Skeletal muscle satellite cell (primary cell): ENCODE results near the gene CAMK1D. TPM values are rescaled to one million over a fixed set of nuclear protein-coding genes. Genes with fewer than 3 reads are reported as not detected.
"Not testable (repeated sequence)": the region's sequence is repeated elsewhere in the genome, so short reads cannot be mapped to it uniquely, and the experiment has no call there.

Source experiments
- H3K27me3 ChIP-seq: 2 replicates; pipeline ENCODE4 v1.7.0; 2013; ENCODE audit warnings: low read length; ENCODE audit not compliant: control insufficient read depth, insufficient read depth
- H3K36me3 ChIP-seq: 2 replicates; pipeline ENCODE4 v1.7.0; 2013; ENCODE audit warnings: mild to moderate bottlenecking, control low read depth, low read length; ENCODE audit not compliant: insufficient read depth
- H3K4me1 ChIP-seq: 2 replicates; pipeline ENCODE4 v1.7.0; 2013; ENCODE audit warnings: low read length; ENCODE audit not compliant: control insufficient read depth, insufficient read depth
- H3K4me2 ChIP-seq: 2 replicates; pipeline ENCODE4 v1.7.0; 2013; ENCODE audit warnings: mild to moderate bottlenecking, low read length
- H3K4me3 ChIP-seq: 2 replicates; pipeline ENCODE4 v1.7.0; 2013; ENCODE audit warnings: low read length
- H3K9ac ChIP-seq: 2 replicates; pipeline ENCODE4 v1.7.0; 2013; ENCODE audit warnings: mild to moderate bottlenecking, low read depth, low read length, moderate library complexity
- H3K9me3 ChIP-seq: replicated peaks from 2 replicates; pipeline ENCODE4 v1.7.0; 2013; ENCODE audit warnings: mild to moderate bottlenecking, control low read depth, low read length
- total RNA-seq: library from RNA; depleted of rRNA; stranded (reverse); fragments of >200 nt; gene quantifications from 2 replicates; pipeline ENCODE4 v1.2.3, GENCODE V29; 2012; rRNA removed

The CAMK1D gene
- 0.87 and 1.5 TPM in 2 replicates for total RNA-seq

DNA sequence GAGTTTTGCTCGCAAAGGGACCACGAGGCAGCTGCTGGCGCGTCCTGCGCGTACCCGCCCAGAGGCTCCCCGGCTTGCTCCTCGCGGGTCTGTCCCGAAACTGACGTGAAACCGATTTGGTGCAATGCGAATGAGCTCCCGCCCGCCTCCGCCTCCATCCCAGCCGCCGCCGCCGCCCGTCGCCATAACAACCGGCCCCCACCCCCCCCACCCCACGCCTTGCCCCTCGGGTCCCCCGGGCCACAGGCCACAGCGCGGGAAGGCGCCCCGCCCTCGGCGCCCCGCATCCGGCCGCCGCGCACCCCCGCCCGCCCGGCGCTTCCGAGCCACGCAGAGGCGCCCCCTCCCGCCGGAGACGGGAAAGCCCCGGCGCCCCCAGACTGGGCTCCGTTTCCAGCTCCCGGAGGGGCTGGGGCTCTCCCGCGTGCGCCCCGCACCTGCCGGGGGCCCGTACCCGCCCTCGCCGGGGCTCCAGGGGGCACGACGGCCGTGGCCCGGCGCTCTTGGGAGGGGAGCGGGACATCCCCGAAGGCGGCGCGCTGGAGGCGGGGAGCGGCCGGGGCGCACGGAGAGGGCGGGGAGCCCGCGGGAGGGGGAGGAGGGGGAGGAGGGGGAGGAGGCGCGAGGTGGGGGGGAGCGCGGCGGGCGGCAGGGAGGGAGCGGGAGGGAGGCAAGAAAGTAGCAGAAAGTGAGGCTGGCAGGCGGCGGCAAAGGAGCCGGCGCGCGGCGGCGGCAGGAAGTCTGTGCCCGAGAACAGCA is at the start of gene CAMK1D:
Gene CAMK1D (plus strand): TSS at position 678 of the 759 bp plus-strand sequence.
- peak within 1 kb of the TSS; percentile 89 for H3K4me2 ChIP-seq
- peak within 1 kb of the TSS; percentile 70 for H3K9ac ChIP-seq
- no peaks in the 10 kb centered on the region for H3K9me3 ChIP-seq
- peaks cover 15% of the 10 kb centered on the region for H3K27me3 ChIP-seq
- H3K4me1 ChIP-seq, result peaks cover 13% of the 10 kb centered on the region
- no peaks in the 10 kb centered on the region for H3K36me3 ChIP-seq
- H3K4me3 ChIP-seq, result peak within 1 kb of the TSS; percentile 72

DNA sequence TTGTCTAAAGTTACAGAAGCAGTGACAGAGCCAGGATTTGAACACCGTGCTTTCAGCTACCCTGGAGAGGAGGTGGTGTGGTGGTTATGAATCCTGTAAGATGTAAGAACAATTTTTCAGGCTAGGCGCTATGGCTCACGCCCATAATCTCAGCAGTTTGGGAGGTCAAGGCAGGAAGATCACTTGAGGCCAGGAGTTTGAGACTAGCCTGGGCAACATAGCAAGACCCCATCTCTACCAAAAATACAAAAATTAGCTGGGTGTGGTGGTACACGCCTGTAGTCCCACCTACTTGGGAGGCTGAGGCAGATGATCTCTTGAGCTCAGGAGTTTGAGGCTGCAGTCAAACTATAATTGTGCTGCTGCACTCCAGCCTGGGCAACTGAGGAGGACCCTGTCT is 48.3 kb upstream of the CAMK1D start:
- H3K9me3 ChIP-seq, H3K9ac ChIP-seq, H3K27me3 ChIP-seq, H3K36me3 ChIP-seq, H3K4me1 ChIP-seq, H3K4me2 ChIP-seq, H3K4me3 ChIP-seq: not testable (repeated sequence)

DNA sequence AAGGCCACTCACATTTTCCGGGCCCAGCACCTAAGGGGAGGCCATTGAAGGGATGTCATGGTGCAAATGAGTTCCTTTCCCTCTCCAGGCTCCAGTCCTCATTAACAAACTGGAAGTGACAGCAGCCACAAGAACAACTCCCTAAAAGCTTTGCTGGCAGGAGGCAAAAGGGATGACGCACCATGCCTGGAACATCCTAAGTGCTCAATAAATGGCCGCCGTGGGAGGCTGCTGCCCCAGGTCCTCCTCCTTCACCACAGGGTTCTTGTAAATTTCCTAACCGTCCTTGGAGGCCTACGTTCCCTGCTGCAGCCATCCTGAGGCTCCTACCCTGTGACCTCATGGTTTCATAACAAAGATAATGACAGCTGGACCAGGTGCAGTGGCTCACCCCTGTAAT is 41.3 kb upstream of the CAMK1D start:
- H3K9me3 ChIP-seq, result no peaks in the 10 kb centered on the region
- H3K27me3 ChIP-seq, result no peaks in the 10 kb centered on the region
- no peak overlapping the region for H3K4me2 ChIP-seq
- H3K36me3 ChIP-seq, result no peaks in the 10 kb centered on the region
- no peak overlapping the region for H3K4me3 ChIP-seq
- H3K9ac ChIP-seq, result no peak overlapping the region
- H3K4me1 ChIP-seq, result no peaks in the 10 kb centered on the region

DNA sequence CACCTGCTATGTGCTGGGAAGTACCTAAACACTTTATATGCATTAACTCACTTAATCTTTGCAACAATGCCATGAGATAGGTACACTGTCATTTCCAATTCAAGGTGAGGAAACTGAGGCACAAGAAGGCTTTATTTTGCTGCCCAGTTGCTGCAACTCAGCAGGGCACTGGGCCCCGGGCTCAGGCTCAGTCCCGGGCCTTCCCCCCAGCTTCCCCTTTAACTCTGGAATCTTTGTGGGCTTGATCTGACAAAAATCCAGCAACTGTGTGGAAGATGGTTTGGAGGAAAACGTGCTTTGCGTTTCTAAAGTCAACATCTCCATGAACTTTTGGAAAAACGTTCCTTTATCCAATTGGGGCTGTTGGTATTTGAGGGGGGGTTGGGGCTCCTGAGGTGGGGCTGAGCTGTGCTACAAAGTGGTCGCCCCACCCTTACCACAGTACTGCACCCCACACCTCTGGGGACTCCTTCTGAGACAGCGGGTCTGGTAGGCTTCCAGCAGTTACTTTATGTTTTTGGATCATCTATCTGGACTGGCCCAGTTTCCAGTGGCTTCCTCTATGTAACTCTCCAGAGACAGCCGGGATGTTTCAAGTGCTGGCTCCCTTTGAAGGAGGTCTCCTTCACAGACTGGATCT is 40.5 kb upstream of the CAMK1D start:
- Histone ChIP-seq H3K4me1 (no peaks in the 10 kb centered on the region), H3K4me3 (no peak overlapping the region), H3K9ac (no peak overlapping the region), H3K4me2 (no peak overlapping the region), H3K36me3 (no peaks in the 10 kb centered on the region), H3K27me3 (no peaks in the 10 kb centered on the region), H3K9me3 (no peaks in the 10 kb centered on the region)

DNA sequence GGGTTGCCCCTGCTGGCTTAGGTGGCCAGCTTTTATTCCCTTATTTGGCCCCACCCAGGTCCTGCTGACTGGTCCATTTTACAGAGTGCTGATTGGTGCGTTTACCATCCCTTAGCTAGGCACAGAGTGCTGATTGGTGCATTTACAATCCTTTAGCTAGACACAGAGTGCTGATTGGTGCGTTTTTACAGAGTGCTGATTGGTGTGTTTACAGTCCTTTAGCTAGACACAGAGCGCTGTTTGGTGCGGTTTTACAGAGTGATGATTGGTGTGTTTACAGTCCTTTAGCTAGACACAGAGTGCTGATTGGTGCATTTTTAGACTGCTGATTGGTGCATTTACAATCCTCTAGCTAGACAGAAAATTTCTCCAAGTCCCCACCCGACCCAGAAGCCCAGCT is 39.6 kb upstream of the CAMK1D start:
- H3K4me3 ChIP-seq, H3K9me3 ChIP-seq, H3K4me2 ChIP-seq, H3K9ac ChIP-seq, H3K36me3 ChIP-seq, H3K4me1 ChIP-seq, H3K27me3 ChIP-seq: not testable (repeated sequence)

DNA sequence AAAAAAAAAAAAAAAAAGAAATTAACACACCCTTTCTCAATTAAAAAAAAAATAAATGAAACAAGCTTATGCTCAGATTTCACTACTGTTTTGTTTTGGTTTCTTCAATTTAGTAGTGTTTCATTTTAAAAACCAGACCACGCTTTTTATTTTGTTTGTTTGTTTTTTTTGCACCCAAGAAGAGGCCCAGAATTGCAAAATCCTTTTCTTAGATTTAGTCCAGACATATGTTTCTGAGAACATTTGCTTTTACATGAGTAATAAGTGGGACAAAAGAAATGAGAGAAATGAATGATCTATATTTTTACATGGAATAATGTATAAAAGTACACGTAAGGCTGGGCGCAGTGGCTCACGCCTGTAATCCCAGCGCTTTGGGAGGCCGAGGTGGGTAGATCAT is 34.5 kb upstream of the CAMK1D start:
- no peaks in the 10 kb centered on the region for H3K36me3 ChIP-seq
- no peak overlapping the region for H3K4me3 ChIP-seq
- no peak overlapping the region for H3K9ac ChIP-seq
- no peaks in the 10 kb centered on the region for H3K27me3 ChIP-seq
- H3K4me1 ChIP-seq, result no peaks in the 10 kb centered on the region
- no peaks in the 10 kb centered on the region for H3K9me3 ChIP-seq
- no peak overlapping the region for H3K4me2 ChIP-seq

DNA sequence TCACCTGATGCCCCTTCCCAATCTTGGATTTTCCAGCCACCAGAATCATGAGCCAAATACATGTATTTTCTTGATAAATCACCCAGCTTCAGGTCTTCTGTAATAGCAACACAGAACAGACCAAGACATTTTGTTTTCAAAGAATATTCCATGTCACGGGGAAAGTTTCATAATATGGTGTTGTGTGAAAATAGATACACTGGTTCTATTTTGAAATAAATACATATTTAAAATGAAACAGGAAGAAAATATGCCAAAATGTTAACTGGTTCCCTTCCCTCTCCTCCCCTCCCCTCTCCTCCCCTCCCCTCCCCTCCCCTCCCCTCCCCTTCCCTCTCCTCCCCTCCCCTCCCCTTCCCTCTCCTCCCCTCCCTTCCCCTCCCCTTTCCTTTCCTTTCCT is 30.3 kb upstream of the CAMK1D start:
- Histone ChIP-seq H3K27me3 (no peaks in the 10 kb centered on the region), H3K36me3 (no peaks in the 10 kb centered on the region), H3K4me1 (no peaks in the 10 kb centered on the region), H3K4me3 (no peak overlapping the region), H3K4me2 (no peak overlapping the region), H3K9ac (no peak overlapping the region), H3K9me3 (no peaks in the 10 kb centered on the region)

DNA sequence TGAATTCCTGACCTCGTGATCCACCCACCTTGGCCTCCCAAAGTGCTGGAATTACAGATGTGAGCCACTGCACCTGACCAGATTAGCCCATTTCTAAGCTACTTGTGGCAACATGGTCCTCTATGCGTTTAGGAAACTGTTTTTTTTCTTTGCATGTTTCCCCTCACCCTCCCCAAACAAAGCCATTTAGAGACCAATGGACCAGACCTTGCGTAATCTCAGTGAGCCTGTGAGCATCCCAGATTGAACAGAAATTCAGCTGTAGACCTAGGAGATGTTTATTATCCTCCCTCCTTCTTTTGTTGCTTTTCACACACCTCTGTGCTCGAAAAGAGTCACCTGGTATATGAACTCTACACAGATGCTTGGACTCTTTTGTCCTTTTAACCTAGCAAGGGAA is 28.5 kb upstream of the CAMK1D start:
- Histone ChIP-seq H3K9me3 (no peaks in the 10 kb centered on the region), H3K4me3 (no peak overlapping the region), H3K9ac (no peak overlapping the region), H3K27me3 (no peaks in the 10 kb centered on the region), H3K36me3 (no peaks in the 10 kb centered on the region), H3K4me2 (no peak overlapping the region), H3K4me1 (no peaks in the 10 kb centered on the region)

DNA sequence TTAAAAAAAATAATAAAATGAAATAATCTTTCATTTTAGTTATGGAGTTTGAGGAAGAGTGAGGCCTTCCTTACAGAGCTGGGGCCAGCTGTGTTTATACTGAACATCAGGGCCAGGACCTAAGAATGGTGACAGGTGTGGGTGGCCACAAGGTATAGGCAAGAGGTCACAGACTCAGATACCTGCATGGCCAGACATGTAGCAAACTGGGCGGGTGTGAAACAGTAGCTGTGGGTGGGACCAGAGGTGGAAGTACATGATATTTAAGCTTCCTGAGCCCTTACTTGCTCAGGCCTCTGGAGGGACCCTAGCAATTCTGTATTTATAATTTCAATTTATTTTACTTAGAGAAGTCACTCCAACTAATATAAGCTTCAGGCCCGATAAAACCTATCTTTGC is 27.7 kb upstream of the CAMK1D start:
- H3K4me1 ChIP-seq, result no peaks in the 10 kb centered on the region
- H3K4me3 ChIP-seq, result no peak overlapping the region
- no peaks in the 10 kb centered on the region for H3K27me3 ChIP-seq
- no peaks in the 10 kb centered on the region for H3K9me3 ChIP-seq
- no peaks in the 10 kb centered on the region for H3K36me3 ChIP-seq
- no peak overlapping the region for H3K9ac ChIP-seq
- H3K4me2 ChIP-seq, result no peak overlapping the region

DNA sequence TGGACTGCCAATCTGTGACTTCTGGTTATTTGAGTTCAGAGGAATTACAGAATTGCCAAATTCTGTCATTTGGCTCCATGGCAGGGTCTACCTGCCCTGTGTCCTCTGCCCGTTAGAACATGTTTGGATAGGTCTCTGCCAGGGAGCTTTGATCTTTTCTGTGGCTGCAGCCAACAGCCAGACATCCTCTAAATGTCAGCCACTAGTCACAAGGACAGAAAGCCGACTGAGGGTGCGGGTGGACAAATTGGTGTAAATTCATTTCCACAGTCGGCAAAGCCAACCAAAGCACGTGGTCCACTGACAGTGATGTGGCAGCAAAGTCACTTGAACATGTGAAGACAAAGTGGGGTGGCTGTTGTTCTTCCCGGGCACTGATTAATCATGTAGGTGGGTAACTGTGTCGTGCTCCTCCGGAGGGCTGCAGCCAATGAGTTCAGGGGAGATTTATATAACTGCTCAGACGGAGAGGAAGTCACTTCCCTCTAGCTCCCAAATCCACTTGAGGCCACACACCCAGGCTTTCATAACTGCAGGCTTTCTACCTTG is 26.7 kb upstream of the CAMK1D start:
- H3K36me3 ChIP-seq, result no peaks in the 10 kb centered on the region
- no peaks in the 10 kb centered on the region for H3K27me3 ChIP-seq
- no peak overlapping the region for H3K4me3 ChIP-seq
- H3K9ac ChIP-seq, result no peak overlapping the region
- H3K4me1 ChIP-seq, result no peaks in the 10 kb centered on the region
- no peak overlapping the region for H3K4me2 ChIP-seq
- no peaks in the 10 kb centered on the region for H3K9me3 ChIP-seq

DNA sequence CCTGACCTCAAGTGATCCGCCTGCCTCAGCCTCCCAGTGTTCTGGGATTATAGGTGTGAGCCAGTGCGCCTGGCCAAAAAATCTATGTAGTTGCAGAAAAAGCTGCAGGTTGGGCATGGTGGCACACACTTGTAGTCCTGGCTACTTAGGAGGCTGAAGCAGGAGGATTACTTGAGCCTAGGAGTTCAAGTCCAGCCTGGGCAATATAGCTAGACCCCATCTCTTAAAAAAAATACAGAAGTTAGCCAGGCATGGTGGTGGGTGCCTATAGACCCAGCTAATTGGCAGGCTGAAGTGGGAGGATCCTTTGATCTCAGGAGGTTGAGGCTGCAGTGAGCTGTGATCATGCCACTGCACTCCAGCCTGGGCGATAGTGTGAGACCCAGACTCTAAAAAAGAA is 24.8 kb upstream of the CAMK1D start:
- Histone ChIP-seq H3K4me1 (no peaks in the 10 kb centered on the region), H3K4me2 (no peak overlapping the region), H3K9me3 (no peaks in the 10 kb centered on the region), H3K9ac (no peak overlapping the region), H3K36me3 (no peaks in the 10 kb centered on the region), H3K27me3 (no peaks in the 10 kb centered on the region), H3K4me3 (no peak overlapping the region)

DNA sequence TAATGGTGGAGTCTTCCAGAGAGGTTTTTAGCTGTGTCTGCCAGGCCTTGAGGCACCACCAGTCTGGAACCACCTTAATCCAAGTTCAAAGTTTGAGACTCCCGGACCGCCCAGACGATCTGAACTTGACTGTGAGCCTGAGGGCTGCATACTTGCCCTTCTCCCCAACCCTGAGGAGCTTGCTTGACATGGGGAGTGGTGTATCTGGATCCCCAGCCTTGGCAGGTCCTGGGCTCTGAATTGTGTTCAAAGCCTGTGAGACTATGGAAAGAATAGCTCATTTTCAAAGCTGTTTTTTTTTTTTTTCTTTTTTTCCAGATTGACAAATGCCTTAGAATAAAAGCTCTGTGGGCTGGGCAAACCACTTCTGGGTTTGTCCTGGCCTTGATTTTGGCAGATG is 22.3 kb upstream of the CAMK1D start:
- Histone ChIP-seq H3K4me3 (no peak overlapping the region), H3K27me3 (no peaks in the 10 kb centered on the region), H3K9ac (no peak overlapping the region), H3K9me3 (no peaks in the 10 kb centered on the region), H3K4me1 (no peaks in the 10 kb centered on the region), H3K36me3 (no peaks in the 10 kb centered on the region), H3K4me2 (no peak overlapping the region)
